Right lung (tissue), 5 donors: ENCODE results near the gene BCL2L11. TPM values are rescaled to one million over a fixed set of nuclear protein-coding genes. Genes with fewer than 3 reads are reported as not detected.

Experiments used
- DNase-seq, 2 donors: peaks; one replicate each; pipeline ENCODE4 v3.0.0-alpha.2; 2013
- polyA plus RNA-seq, 5 donors: library from polyadenylated mRNA; unstranded; fragments of 120-200 nt; gene quantifications; one replicate each; pipeline versions ENCODE4 v1.2.1 to v1.2.3, GENCODE V29; 2013; ENCODE audit warnings: inconsistent platforms in 1 of 5, low replicate concordance in 1 of 5; ENCODE audit not compliant: insufficient read length in 5 of 5, insufficient read depth in 1 of 5

BCL2L11 gene
- polyA plus RNA-seq, 5 donors, result 26.6 to 30.3 (median 28.3) TPM

- DNase-seq, result no peak
Measured at GRCh38 chr2:111140815-111141214, 20.1 kb downstream of the BCL2L11 start.

DNA sequence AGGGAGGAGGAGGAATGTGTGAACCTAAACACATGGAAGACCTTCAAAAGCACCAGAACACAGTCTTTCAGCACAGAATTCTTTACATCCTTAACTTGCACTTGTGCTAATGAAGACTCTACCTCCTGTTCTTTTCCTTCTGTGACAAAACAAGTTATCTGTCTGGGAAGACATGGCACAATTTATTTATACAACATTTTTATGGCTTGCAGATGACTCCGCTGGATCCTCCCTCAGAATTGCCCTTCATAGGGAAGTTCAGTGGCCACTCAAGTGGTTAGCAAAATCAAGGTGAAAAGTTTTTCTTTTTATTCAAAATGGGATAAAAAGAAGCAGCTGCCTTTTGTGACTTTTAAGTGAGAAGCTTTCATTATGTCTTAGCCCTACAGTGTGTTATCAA, 21.4 kb downstream of the BCL2L11 start:
- DNase-seq, result no peak

- no peak for DNase-seq
Measured at GRCh38 chr2:111143107-111143842, 22.6 kb downstream of the BCL2L11 start.

DNA sequence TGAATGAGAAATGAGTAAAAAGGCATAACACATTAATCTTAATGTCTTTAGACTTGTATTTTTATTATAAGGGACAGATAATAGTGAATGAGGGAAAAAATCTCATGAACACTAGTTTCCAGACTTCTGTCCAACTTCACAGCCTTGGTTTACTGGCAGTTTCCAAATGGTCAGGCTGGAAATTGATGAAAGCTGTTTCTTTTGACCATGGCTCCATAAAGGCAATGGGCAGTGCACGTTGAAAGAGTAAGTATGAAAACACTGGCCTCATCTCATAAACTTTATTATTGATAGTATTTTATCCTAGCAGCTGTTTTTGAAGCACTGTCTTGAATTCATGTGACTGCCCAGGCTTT, 23.1 kb downstream of the BCL2L11 start:
- DNase-seq, result no peak

GRCh38 chr2:111145103-111145760, 24.5 kb downstream of the BCL2L11 start:
- DNase-seq, result no peak

GRCh38 chr2:111145951-111146350, 25.2 kb downstream of the BCL2L11 start:
- no peak for DNase-seq

- DNase-seq, result no peak
Measured at GRCh38 chr2:111148225-111148873, 27.6 kb downstream of the BCL2L11 start.

GRCh38 chr2:111148925-111149324, 28.2 kb downstream of the BCL2L11 start:
- DNase-seq, result no peak

DNA sequence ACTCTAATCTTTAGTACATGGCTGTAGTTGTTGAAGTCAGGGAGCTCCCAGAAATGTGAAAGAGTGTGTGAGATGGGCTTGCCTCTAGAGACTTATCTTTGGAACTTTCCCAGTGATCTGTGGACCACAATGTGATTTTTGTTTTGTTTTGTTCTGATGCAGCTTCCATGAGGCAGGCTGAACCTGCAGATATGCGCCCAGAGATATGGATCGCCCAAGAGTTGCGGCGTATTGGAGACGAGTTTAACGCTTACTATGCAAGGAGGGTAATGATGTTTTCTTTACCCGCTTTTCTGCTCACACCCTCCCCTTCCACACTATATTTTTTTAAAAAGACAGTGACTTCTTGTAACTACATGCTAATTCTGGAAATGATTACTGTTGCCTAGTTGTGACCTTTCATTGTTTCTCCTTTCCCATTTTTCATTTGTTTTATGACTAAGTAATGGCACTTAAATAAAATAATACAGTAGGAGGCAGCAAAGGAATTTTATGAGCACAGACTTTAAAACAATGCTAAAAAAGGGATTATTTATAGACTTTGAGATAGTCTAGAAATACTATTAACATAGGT, 29.3 kb downstream of the BCL2L11 start:
- no peak for DNase-seq

GRCh38 chr2:111154758-111155157, 34.0 kb downstream of the BCL2L11 start:
- no peak for DNase-seq

- DNase-seq, result no peak
Measured at GRCh38 chr2:111155610-111156009, 34.9 kb downstream of the BCL2L11 start.

GRCh38 chr2:111156529-111156928, 35.8 kb downstream of the BCL2L11 start:
- no peak for DNase-seq

DNA sequence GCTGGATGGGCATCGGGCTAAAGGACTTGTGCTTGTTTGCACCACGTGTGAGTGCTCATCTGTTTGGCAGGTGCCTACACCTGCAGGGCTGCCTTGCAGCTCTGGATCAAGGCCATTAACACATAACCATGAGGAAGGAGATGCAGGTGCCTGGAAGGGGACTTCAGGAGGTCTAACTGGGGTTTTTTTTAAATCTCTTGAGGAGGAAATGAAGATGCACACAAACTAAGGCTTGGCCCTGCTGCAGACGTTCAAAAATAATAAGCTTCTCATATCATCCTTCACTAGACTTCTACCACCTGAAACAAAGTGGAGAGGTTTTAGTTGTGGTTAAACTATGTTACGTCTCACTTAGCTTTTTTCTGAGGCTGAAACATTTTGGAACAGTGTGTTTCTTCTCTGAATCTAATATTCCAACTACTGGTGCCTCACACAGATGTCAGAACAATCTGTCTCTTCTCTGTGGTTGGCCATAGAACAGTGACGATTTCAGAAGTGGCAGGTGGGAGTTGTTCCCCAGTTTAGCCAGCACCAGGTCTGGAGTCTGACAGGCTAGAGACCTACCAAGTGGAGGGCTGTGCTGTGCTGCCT, 36.5 kb downstream of the BCL2L11 start:
- no peak for DNase-seq

DNA sequence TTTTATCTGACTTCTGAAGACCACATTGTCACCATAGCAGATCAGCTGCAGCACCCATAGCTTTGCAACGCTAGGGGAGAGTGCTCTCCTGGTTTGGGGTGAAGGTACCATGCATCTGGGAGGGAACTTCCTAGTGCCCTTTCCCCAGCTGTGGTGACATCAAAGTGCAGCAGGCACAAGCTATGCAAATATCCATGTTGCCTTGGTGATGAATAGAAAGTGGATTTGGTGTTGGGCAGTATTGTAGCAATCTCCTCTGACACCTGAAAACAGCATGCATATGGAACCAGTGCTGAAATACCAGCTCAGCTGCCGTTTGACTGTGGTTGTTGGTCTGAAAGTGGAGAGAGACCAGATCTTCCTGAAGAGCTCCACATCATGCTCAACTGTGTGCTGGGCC, 37.1 kb downstream of the BCL2L11 start:
- no peak for DNase-seq

- no peak for DNase-seq
Measured at GRCh38 chr2:111159641-111160040, 38.9 kb downstream of the BCL2L11 start.

GRCh38 chr2:111160758-111161157, 40.0 kb downstream of the BCL2L11 start:
- DNase-seq, result no peak

DNA sequence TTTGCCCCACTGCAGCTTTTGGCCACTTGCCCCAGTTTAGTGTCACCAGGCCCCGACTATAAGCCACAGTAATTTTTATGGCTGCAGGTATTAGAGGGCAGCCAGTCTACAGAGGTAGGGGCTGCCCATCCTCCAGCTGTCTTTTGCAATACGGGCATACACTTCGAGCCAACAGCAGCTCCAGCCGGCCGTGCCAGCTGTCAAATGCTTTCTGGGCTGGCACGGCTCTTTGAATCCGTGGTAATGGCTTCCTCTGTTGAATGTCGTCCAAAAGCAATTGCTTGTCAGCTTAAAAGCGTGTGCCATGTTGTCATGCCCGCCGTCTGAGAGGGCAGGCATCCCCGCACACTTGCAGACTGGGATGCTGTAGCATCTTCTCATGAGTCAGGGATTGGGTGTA, 41.3 kb downstream of the BCL2L11 start:
- DNase-seq, result no peak

DNA sequence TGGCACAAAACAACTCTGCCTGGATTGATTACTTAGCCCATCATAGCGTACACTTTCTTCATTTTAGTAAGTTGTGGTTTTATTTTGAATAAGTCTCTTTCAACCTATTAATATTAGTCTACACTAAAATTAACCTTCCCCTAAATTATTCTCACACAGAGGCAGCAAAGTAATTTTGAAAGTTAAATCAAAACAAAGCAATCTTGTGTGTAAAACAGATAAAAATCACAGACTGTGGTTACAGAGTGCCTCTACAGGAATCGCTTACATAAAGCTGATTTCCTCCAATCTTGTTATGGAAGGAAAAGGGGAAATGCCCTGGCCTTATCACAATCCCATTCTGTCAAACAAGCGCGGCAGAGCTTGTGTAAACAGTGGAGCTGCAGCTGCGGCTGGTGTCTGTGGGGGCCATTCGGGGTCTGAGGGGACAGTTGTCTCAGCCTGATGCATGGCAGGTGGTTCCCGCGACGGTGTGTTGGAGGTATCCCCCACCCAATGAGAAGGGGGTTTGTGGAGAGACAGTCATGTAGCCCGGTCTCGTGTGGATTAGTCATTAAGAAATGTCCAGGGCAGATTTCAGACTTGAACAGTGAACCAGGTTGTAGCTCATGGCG, 42.1 kb downstream of the BCL2L11 start:
- DNase-seq, result no peak

DNA sequence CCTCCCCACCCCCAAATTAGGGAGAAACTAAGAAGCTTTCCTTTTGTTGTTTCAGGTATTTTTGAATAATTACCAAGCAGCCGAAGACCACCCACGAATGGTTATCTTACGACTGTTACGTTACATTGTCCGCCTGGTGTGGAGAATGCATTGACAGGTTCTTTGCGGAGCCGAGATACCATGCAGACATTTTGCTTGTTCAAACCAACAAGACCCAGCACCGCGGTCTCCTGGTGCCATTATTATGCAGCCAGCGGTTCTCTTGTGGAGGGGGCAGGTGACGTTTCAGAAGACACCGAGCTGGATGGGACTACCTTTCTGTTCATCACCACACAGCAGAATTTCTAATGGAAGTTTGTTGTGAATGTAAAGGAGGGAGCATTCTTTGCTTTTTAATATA, 43.4 kb downstream of the BCL2L11 start:
- no peak for DNase-seq

- DNase-seq, result no peak
Measured at GRCh38 chr2:111165084-111165483, 44.4 kb downstream of the BCL2L11 start.

GRCh38 chr2:111166115-111166514, 45.4 kb downstream of the BCL2L11 start:
- no peak for DNase-seq
